ENCODE data around the gene IQCK.

Gene IQCK

GRCh38 chr16:19864566-19864965 lies 146.5 kb downstream of the IQCK start:
- DNase-seq = no peak

- no peak for DNase-seq
Measured at GRCh38 chr16:19868421-19868820, 150.3 kb downstream of the IQCK start.

DNA sequence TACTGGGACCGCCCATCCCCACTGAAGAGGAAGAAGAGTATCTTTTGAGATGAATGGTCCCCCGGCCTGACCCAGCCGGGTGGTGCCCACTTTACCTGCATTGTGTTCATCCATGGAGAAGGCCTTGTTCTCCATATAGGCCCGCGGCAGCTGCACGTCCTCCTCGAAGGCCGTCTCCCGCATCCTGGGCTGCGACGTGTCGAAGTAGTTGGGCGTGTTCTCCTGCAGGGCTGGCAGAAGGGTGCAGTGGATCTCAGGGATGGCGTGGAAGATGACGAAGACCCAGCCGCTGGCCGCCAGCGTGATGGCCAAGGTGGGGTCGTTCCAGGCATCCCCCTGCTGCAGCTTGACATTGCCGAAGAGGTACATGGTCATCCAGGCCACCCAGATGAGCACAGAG lies 153.7 kb downstream of the IQCK start:
- no peak for DNase-seq

GRCh38 chr16:19872179-19872863 lies 154.2 kb downstream of the IQCK start:
- DNase-seq = no peak

DNA sequence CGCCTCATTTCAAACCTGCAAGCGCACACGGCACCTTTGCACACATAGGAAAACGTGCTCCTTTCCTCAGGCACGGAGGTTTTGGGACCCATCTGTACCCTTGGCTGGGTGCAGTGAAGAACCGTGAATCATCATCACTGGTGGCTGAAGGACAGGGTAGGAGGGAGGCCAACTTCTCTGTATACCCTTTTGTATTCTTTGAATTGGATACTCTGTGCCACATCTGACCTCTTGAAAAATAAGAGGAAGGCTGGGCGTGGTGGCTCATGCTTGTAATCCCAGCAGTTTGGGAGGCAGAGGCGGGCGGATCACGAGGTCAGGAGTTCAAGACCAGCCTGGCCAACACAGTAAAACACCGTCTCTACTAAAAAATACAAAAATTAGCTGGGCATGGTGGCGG lies 154.9 kb downstream of the IQCK start:
- no peak for DNase-seq

DNA sequence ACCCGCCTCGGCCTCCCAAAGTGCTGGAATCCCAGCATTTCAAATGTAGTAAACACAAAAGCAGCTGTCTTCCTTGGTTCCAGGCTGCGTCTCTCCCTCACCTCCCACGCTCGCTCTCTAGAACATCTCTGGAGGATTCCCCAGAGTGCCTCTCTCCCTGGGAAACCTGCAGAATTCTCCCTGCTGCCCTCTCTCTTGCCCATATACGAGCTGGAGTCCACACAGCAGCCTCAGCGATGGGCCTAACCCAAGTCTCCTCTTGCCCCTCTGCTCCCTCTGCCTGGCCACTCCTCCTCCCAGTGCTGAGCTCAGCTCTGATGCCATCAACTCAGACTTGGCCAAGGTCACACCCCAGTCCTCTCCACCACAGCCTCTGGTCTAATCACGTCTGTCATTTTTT lies 156.0 kb downstream of the IQCK start:
- no peak for DNase-seq

DNA sequence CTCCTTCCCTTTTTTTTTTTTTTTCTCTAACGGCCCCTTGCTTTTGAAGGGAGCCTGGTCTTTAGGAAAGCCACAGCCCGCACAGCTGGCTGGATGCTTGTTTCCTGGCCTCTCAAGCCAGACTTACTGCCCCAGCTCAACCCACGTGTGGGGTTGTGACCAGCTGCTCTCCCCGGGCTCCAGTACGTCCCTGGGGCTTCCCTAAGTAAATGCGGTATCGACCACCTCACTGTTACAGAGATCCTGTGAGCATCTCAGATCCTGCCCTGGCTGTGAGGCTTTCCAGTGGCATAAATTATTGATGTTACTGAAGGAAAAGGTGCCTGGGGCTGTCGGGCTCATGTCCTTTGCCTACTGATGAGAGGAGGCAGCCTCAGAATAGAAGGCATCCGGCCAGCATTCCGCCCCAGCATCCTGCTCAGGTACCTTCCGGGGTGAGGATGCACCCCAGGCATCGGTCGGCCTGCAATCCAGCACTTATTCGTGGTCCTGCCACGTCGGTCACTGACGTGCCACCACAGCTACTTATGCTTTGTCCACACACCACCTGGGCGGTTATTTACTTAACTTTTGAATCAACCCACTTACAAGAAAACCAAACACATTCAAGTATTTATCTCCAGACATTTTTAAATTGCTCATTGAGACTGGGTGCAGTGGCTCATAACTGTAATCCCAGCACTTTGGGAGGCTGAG lies 156.9 kb downstream of the IQCK start:
- no peak for DNase-seq

DNA sequence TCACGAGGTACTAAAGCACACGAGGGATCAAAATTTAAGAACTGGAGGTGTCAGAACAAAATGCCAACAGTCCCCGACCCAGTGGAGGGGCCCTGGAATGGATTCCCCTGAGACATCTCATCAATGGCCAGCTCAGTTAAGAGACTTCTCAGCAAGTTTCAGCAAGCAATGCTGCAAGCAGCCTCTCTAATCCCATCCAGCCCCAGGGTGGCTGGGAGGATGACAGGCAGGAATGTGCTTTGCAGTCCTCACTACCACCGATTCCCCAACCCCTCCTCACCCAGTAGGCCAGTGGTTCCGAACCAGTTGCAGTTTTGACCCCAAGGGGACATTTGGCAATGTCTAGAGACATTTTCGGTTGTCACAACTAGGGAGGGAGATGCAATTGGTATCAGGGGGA lies 157.8 kb downstream of the IQCK start:
- DNase-seq = no peak

DNA sequence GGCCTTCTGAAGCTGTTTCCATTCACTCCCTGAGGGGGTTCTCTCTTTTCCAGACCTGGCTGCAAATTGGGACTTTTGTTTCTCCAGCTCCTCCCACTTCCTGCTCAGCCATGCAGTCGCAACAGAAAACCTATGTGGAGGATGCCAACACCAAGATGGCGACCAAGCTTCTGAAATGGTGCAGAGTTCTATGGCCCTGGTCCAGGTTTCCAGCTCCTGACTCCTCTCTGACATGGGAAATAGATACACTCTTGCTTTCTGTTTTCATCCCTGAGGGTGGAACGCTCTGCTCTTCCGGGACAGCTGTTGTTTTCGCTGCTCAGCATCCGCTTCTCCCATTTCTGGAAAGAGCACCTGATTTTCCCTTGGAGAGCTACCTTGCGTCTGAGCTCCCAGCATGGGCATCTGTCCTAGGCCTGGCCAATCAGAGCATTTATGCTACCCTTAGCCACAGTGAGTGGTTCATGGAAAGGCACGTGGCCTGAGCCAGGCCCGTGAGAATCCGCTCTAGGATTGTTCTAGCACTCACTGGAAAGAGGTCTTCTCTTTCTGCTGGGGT lies 158.5 kb downstream of the IQCK start:
- no peak for DNase-seq

DNA sequence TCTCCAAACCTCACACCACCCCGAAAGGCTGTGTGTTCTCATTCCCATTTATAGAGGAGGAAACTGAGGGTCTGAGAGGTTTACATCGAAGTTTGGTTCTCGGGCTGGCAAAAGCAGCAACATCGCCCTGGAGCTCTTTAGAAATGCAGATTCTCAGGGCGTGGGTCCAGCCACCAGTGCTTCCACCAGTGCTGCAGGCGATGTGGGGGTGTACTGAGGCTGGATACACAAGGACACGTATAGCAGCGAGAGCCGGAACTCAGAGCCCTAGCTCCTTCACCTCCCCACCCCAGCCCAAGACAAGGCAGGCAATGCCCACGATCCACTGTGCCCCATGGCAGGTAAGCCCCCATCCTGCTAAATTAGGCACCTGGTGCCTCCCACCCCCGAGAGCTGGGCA lies 160.7 kb downstream of the IQCK start:
- DNase-seq = no peak

DNA sequence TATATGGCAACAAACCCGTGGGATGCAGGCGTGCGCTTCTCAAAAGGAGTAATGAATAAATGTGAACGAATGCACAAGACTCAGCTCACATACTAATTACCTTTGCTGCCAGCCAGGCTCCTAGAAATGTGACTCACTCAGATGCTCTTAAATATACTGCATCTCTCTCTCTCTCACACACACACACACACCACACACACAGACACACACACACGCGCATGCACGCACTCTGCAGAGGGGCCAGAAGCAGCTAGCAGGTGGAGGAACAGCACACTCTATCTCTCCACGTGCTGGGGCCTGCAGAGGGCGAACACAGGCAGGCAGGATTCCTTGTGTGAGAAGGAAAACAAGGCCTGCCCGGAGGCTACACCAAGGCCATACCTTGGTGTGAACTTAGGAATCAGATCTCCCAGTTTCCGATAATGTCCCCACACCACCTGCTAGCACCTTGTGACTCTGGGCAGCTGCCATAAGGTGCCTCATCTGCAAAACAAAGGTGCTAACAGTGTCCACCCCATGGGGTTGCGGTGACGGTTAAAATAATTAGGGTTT lies 161.2 kb downstream of the IQCK start:
- no peak for DNase-seq

GRCh38 chr16:19881028-19881427 lies 163.0 kb downstream of the IQCK start:
- DNase-seq = no peak

GRCh38 chr16:19881783-19882182 lies 163.7 kb downstream of the IQCK start:
- DNase-seq = no peak

- DNase-seq = no peak
Measured at GRCh38 chr16:19882186-19882585, 164.1 kb downstream of the IQCK start.

- no peak for DNase-seq
Measured at GRCh38 chr16:19882646-19883045, 164.6 kb downstream of the IQCK start.

DNA sequence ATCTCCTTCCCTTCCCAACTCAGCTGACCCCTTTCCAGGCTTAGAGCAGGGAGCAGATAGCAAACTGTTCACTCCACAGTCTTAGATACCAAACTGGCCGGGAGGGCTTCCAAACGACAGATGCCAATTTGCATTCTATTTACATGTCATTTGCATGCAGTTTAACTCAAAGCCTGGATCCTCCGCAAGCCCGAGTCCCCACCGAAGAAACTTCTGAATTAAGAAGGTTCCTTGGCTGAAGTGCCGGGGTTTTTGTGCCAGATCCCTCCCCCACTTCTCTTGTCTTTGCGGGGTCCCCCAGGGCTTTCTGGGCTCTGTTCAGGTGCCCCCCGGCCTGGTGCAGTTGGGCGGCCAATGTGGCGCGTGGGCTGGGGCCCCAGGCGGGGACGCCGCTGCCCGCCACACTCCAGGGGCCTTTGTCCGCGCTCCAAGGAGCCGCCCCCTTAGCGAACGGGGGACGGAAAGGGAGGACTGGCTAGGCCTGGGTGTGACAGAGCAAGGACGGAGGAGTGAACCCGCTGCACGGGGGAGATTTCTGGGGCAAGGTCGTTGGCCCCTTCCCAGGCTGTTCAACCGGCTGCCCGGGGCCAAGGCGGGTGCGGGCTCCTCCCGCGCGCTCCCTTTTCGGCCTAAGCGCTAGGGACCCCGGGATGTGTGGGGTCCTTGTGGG lies 165.4 kb downstream of the IQCK start:
- no peak for DNase-seq

- no peak for DNase-seq
Measured at GRCh38 chr16:19883966-19884485, 166.0 kb downstream of the IQCK start.

DNA sequence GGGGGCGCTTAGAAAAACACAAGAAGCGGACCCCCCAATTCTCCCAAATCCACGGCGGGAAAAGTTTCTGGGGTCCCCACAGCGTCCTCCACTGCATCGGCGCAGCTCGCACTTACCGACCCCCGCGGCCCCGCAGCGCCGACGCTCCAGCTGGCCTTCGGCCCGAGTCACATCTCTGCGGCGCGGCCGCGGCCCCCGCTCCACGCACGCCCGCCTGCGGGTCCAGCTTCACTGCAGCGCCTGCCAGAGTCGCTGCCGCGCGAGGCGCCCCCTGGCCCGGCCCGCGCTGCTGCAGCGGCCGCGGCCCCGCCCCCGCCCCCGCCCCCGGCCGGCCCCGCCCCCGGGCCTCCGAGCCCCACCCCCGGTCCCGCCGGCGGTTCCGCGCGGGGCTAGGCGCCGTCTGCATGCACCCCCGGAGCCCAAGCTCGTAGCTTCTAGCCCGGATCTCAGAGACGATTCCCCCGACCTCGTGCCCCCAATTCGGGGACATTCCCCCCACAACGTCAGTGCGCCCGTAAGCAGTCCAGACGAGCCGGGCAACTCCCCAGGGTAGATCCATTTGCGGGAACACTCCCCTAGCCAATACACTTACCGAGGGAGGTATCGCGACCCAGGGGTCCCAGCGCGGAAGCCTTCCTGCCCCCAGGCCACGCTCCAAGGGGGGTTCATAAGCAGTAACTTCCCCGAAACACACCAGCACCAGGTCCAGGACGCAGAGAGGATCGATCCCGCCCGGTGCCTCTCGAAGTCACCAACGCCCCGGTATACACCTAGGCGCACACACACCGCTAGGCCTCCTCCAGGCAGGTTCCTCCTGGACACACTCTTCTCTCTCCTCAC lies 166.8 kb downstream of the IQCK start, which contains the start of gene GPRC5B:
Gene GPRC5B (minus strand): TSS at position 238 of the 840 bp plus-strand sequence. CDS start 12,003 bp downstream, outside the sequence.
- DNase-seq = no peak

- DNase-seq = no peak
Measured at GRCh38 chr16:19885451-19886072, 167.5 kb downstream of the IQCK start.

- peak; percentile 53 for DNase-seq
Measured at GRCh38 chr16:19886073-19886941, 168.2 kb downstream of the IQCK start.

- DNase-seq = no peak
Measured at GRCh38 chr16:19888834-19889233, 170.8 kb downstream of the IQCK start.
